Left lobe of liver (tissue), 2 donors: ENCODE results near the gene EVA1A. TPM values are rescaled to one million over a fixed set of nuclear protein-coding genes. Genes with fewer than 3 reads are reported as not detected.

Experiments used
- ATAC-seq: fragments of 200-7000 bp; cut with Tn5 transposase; one replicate; pipeline ENCODE4 v1.9.1; 2020; ENCODE audit warnings: mild to moderate bottlenecking, moderate library complexity
- DNase-seq: peaks from one replicate; pipeline ENCODE4 v3.0.0-alpha.2; 2020; ENCODE audit warnings: low spot score
- total RNA-seq: library from RNA; stranded (reverse); gene quantifications from one replicate; pipeline ENCODE4 v1.2.1, GENCODE V29; 2021
- donor health status: DM: no; HTN: no; CAD: no; lungs with moderate emphysema.
- donor health status: DM: no; HTN: yes; CAD: no.

The EVA1A gene
- total RNA-seq, 1 donor from 2014 or later, result 84.3 TPM

DNA sequence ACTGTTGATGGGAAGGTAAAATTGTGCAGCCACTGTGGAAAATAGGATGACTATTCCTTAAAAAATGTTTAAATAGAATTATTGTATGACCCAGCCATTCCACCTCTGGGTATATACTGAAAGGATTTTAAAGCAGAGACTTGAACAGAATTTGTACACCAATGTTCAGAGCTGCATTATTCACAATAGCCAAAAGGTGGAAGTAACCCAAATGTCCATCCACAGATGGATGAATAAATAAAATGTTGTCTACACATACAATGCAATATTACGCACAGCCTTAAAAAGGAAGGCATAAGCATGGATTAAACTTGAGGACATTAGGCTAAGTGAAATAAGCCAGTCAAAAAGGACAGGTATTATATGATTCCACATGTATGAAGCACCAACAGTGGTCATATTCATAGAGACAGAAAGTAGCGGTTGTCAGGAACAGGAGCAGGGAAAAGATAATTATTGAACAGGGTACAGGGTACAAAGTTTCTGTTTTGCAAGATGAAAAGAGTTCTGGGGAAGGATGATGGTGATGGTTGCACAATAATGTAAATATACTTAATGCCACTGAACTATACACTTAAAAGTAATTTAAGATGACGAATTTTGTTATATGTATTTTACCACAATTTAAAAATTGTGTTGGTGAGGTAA lies 39.4 kb downstream of the EVA1A start:
- DNase-seq, result no peak
- peak; percentile 14 for ATAC-seq

DNA sequence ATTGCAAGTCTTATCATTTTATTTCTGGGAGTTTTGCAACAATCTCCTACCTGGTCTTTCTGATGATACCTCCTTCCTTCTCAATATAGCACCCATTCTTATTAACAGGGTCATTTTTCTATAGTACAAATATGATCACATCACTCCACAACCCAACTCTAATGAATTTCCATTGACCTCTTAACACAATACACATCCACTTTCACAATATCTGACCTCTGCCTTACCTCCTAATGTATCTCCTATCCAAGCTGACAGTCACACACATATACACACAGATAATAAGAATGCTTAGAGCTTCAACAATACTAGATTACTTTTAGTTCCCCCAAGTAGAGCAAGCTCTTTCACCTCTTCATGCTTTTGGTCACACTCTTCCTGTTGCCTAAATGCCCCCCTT lies 40.9 kb downstream of the EVA1A start:
- DNase-seq, result no peak
- ATAC-seq, result no peak

DNA sequence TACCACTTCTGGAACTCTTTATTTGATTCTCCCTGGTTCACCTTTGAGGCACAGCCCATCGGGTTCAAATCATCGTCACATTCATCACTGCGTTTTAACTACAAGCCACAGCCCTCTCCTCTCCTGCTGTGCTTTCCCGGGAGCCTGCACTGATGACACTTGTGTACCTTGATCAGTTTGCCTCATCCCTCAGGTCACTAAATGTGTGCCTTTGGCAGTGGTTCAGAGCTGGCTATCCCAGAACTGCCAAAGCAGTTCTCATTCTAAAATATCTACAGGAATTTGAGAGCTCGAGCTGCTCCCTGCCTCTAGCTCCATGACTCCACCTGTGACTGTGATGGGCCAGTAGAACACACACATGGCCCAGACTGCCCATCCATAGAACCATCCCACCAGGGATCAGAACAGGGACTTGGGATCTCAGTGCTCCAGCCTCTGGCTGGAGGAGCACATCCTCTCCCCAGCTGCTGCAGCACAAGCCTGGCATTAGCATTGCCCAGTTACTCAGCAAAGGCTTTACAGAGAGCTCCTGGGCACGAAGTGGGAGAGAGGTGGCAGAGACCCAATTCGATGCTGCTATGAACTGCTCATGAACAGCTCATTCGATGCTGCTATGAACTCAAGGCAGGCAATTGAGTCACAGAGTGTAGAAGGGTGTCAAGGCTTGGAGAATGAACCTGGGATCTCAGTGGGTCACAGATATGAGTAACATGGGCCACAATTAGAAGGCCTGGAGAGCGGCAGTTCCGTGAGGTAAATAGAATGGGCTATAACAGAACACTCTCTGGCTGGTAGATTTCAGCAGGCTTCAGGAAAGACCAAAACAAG lies 41.9 kb downstream of the EVA1A start:
- ATAC-seq (peak; percentile 69), DNase-seq (peak; percentile 89)

DNA sequence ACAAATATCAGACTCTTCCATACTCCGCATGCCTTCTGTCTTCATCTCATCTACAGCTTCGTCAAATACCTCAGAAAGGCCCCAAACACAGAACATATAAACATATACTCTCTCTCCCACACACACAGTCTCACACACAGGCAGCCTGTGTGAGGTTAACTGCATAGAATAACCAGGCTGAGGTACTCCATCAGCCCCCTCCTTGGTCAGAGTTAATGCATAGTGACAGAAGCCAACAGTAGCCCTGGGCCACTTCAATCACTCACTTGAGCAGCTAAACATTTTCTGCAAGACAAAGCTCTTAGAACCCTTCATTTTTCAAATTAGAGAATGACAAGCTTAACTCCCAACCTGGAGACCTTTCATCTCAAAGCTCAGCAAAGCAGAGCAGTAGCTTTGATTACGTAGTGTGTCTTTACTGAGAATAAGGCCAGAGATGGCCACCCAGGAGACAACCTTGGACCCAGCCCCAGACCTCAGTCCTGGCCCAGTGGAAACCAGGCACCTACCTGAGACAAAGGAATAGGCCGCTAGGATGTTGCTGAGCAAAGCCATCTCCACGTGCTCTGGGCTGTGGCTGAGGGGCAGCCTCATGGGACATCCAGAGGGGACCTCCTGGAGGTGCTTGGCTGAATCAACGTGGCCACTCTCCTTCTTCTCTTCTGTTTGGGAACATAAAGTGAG lies 43.0 kb downstream of the EVA1A start:
- DNase-seq, result peak; percentile 60

DNA sequence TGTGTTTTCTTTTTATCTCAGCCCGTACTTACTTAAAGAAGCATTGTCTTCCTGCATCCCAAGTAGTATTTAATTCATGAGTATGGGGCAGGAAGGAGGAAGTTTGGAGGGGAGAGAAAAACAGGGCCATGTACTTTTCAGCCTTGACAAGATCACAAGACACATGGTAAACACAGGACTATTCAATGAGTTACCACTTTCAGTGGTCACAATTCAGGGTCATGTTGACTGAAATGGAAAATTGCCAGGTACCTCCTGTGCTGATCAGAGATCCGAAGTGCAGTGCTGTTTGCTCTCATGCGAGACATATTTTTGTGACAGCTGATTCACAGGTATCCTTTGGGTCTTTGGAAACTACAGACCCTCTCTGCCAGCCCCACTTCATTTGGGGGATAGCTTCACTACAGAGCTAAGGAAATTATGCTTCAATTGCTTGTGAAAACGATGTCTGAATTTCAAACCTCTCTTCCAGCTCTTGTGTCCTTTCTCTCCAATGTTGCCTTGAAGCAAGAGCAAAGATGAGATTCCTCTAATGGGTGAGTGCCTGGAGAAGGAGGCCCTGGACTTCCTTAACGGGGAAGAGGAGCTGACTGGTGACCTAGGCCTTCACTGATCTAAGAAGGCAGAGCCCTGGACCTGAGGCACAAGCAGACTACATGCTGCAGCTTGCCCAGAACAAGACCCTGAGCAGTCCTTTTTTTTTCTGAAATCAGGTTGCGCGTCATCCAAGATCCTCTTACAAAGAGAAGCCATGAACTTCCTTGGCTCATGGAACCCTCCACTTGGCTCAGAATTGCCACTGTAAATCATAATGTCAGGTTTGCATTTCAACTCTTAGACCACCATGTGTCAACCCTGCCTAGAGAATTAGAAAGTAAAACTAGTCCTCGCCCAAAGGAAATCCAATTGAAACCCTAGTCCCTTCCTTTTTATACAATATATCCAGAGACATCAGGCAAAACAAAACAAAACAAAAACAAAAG lies 44.1 kb downstream of the EVA1A start:
- peak; percentile 60 for ATAC-seq
- peak; percentile 82 for DNase-seq

More for the DNA sequence above, 43.0 kb downstream of the EVA1A start:
- peak; percentile 37 for ATAC-seq

DNA sequence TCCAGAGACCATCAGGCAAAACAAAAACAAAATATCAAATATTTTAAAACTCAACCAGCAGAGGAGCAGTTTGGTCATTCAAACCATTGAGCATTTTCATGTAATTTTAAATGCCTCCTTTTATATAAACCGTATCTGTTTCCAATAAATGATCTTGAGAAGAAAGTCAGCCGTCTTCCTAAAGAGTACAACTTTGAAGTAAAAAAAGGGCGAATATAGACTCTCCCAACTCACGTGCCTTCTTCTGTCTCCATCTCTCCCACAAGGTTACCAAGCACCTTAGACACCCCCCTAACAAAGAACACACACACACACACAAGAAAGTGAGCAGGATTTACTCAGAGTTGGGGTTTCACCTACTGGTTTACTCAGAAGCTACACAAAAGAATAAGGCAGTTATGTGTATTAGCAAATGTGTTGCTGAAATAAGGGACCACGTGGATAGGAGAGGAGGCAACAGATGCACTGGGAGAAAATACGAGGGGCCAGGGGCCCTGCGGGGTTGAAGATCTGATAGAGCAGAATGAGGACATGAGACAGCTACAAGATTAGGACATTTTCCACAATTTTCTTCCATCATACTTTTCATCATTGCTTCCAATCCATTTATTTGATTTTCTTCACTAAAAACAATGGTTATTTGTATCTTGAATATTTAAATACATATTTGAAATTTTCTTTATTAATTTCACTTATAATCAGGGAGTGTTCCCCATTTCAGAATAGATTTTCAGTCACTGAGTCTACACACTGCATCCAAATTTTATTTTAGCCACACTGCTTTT lies 45.0 kb downstream of the EVA1A start:
- no peak for DNase-seq
- ATAC-seq, result no peak

DNA sequence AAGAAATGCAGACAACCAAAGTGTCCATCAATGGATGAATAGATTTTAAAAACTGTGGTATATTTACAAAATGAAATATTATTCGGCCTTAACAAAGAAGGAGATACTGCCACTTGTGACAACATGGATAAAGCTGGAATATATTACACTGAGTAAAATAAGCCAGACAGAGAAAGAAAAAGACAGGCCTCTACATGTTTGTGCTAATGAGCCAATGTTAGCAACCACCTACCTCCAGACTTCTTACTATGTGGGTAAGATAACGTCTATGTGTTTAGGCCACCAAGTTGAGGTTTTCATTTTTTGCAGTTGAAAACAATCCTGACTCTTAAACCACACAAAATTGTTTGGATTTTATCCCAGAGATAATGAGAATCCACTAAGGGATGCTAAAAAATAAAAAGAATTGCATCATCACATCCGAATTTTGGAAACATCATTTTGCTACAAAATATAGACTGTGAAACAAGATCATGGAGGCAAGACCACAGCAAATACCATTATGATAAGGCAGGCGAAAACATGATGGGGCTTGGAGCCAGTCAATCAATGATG lies 47.0 kb downstream of the EVA1A start:
- no peak for DNase-seq
- ATAC-seq, result no peak

DNA sequence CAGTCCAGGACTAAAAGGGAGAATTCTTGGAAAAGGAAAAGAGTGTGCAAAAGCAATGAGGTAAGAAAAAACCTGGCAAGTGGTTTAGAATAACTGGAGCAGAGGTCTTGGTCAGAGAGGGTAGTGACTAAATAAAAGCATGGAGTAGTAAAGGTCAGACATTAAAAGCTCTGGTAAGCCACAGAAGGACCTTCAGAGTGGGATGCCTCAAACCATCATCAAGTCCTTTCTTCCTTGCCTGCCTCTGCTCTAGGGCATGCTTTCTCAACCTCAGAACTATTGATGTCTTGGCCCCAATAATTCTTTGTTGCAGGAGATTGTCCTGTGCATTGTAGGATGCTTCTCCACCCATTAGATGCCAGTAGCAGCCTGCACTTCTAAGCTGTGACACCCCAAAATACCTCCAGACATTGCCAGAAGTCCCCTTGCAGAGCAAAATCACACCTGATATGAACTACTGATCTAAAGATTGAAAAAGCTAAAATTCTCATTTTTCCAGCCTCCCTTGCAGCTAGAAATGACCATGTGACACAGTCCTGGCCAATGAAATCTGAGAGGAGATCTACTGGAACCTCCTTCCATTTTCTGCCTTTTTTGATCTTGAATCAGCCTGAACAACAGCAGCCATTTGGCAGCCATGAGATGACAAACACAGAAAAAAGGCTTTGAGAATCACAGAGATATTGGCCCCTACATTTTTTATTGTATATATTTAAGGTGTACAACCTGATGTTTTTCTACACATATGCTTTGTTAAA lies 48.1 kb downstream of the EVA1A start:
- ATAC-seq, result no peak
- no peak for DNase-seq

DNA sequence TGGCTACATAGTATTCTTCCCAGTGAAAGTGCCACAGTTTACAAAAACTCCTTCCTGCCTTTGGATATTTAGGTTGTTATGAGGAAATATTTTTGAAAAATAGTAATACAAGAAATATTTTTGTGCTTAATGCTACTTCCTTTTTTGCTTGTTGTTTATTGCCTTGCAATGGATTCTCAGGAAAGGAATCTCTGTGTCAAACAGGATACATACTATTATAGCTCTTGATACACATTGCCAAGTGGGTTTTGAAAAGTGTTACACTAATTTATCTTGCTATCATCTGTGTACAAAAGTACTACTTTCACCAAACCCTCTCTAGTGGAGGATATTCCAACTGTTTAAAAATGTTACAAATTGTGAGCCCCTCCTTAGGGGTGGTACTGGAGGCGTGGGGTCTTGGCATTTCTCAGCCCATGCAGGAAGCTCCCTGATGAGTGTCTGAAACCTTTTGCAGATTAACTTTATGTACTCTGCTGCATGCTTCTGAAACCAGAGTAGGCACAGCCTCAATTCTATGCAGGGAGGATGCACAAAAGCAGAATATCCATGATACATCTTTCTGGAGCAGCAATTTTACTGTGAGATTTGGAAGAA lies 54.5 kb downstream of the EVA1A start:
- ATAC-seq (no peak), DNase-seq (no peak)

DNA sequence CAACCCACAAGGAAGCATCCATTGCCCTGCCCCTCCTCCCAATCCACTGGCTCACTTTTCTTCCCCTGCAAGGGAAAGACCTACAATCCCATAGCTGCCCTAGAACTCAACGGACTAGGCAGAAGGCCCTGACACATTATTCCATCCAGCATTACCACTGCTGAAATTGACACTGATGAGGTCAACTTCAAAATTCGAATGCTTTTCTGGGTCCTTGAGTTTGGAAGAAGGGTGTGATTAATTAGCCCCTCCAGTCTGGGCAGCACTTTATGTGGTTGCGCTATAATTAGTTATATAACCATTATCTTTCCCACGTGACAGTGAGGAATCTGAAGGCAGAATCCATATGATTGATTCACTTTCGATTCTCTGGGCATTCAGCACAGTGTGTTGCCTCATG lies 55.7 kb downstream of the EVA1A start:
- ATAC-seq, result no peak
- no peak for DNase-seq

DNA sequence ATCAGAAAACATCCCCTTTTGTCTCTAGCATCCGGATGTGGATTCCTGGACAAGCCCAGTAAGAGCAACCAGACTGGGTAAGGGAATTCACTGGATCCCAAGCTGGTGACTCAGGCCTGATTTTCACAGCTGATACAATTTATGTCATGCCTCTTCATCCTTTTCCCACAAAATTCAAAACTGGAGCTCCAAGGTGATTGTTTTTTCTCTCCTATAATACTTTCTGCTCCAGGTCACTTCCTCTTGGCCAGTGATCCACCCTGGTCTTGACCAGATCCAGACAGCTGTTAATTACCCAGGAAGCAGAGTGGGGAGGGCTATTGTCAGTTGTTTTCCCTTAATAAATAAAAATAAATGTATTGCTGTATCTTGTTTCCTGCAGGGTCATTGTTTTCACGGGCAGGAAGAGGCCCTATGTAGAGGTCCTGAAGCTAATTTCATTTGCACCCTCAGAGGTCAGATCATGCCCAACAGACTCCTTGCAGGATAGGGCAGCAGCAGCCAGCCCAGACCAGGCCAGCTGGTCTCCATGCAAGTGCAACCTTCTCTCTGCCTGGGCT lies 57.6 kb downstream of the EVA1A start:
- DNase-seq (no peak), ATAC-seq (peak; percentile 11)

DNA sequence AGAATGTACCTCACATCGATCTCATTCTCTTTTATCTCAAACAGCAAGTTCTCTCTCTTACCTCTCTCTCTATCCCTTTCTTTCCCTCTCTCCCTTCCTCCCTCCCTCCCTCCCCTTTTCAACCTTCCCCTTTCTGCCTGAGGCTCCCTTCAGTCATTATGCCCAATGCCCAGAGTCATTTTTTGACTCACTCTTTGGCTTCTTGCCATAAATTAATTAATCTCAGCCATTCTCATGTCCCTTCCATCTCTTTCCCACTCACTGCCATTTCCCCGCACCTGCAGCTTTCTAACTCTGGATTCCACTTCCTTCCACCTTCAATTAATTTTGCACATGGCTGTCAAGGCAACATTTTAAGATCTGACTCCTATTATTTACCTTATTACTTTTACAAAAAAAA lies 60.1 kb downstream of the EVA1A start:
- no peak for ATAC-seq
- DNase-seq, result no peak

DNA sequence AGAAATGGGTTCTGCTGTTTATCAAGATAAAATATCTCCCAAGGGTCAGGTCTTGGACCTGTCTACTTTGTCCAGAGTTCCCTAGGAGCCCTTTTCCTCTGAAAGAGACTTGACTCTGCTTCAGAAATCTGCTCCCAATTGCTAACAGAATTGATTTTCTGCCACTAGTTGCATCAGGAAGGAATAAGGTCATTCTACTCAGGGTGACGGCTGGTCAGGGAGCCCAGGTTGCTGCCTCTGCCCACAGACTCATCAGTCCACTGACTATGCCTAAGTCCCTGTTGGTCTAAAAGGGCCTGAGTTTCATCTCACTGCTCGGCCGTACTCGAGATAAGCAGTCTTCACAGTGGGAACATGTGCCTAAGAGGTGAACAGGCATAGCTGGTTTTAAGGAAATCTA lies 61.2 kb downstream of the EVA1A start:
- DNase-seq, result peak; percentile 52

DNA sequence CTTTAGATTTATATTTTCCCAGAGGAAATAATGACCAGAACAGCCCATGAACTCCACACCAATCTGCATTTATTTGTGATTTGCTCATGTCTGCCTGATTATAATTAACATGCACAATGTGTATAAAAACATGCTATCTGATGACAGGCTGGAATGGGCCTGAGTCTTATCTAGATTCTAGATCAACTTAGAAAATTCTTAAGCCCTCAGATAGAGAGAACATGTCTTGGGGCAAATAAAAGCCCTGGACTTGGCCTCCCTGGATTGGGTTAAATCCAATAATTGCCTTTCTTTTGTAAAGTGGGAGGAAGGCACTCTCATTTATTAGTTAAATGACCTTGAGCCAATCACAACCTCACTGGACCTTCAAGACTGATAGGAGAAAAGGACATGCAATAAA lies 61.8 kb downstream of the EVA1A start:
- DNase-seq, result no peak
- no peak for ATAC-seq

More for the DNA sequence above, 61.2 kb downstream of the EVA1A start:
- peak; percentile 92 for ATAC-seq

DNA sequence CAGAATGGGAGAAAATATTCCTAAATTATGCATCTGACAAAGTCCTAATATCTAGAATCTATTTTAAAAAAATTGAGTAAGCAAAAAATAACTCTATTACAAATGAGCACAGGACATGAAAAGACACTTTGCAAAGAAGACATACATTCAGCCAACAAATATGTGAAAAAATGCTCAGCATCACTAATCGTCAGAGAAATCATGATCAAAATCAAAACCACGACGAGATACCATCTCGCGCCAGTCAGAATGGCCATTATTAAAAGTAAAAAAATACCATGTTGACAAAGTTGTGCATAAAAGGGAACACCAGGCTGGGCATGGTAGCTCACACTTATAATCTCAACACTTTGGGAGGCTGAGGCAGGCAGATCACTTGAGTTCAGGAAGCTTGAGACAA lies 63.5 kb downstream of the EVA1A start:
- ATAC-seq, result no peak

DNA sequence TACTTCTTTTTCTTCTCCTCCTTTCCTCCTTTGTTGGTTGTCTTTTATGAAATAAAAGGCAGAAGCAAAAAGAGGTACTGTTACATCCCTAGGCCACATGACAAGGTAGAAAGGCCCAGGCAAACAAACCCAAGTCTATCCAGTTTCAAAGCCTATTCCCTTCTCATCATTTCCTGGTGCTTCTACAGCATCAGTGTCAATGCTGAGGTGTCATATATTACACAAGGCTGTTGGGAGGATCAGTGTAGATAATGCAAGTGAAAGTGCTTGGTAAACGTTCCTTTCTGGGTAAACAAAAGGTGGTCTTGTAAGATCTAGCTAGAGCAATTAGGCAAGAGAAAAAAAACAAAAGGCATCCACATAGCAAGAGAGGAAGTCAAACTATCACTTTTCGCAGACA lies 64.9 kb downstream of the EVA1A start:
- DNase-seq (no peak), ATAC-seq (no peak)

More for the DNA sequence above, 63.5 kb downstream of the EVA1A start:
- DNase-seq, result no peak

DNA sequence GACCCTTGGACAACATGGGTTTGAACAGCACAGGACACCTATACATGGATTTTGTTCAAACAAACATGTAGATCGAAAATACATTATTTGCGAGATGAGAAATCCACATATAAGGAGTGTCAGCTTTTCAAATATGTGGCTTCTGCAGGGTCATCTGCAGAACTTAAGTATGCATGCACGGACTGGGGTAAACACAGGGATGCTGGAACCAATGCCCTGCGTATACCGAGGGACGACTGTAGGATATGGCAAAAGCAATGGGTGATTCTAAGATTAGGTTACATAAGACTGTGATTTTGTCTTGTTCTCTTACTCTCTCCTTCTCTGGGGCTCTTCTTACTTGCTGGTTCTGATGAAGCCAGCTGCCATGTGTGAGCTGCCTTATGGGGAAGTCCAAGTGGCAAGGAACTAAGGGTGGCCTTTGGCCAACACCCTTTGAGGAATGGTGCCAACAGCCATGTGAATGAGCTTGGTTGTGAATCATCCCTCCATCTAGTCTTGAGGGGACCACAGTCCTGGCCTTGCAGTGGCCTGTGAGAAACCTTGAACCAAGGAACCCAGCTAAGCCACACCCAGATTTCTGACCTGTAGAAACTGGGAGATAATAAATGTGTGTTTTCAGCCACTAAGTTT lies 66.5 kb downstream of the EVA1A start:
- no peak for ATAC-seq

DNA sequence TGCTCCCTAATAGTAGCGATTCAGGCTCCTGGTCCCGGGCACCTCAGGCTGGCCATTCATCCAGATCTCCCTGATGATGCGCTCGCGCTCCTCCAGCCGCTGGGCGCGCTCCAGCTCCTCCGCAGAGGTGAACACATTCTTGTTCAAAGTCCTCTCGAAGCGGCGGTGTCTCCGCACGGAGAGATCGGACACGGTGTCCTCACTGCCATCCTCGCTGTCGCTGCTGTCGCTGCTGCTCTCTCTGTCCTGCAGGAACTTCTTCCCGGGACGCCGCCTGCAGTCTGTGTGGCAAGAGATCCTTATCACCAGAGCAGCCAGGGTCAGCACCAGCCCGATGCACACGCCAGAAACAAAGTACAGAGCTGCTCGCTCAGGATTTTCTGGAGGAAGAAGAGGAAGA lies 67.5 kb downstream of the EVA1A start:
- ATAC-seq (peak; percentile 94), DNase-seq (peak; percentile 75)

More for the DNA sequence above, 66.5 kb downstream of the EVA1A start:
- DNase-seq, result no peak
